PC-3 (cell line): Measurements from ENCODE around the gene RMDN3. TPM values are rescaled to one million over a fixed set of nuclear protein-coding genes. Genes with fewer than 3 reads are reported as not detected.

Experiments
- ATAC-seq: fragments of 200-7000 bp; cut with Tn5 transposase; 2 replicates; pipeline ENCODE4 v1.9.1; 2020; ENCODE audit warnings: mild to moderate bottlenecking, moderate library complexity
- BruUV-seq: library from RNA; stranded (reverse); fragments of 400-500 nt; replicated peaks from 2 replicates; lab custom pipeline; 2021; lab: Mats Ljungman, UMichigan
- CTCF ChIA-PET: fragments of 300-600 bp; sonication (Branson Sonifier 250); formaldehyde crosslinking; loops from one replicate; lab custom pipeline; 2022; ENCODE audit warnings: antibody characterized with exemption; lab: Charles Lee
- POLR2A ChIA-PET: fragments of 300-600 bp; sonication (Branson Sonifier 250); formaldehyde crosslinking; loops from one replicate; lab custom pipeline; 2022; ENCODE audit warnings: antibody characterized with exemption; ENCODE audit not compliant: unreplicated experiment; lab: Charles Lee
- DNase-seq: peaks from one replicate; pipeline ENCODE4 v3.0.0-alpha.2; 2015
- H2AFZ ChIP-seq: fragments of 300-600 bp; sonication (generic); 2 replicates; pipeline ENCODE4 v1.6.0; 2016; ENCODE audit warnings: antibody characterized with exemption, low read length
- H3F3A ChIP-seq: fragments of 300-600 bp; sonication (generic); one replicate; pipeline ENCODE4 v1.6.0; 2017; ENCODE audit warnings: antibody characterized with exemption, low read length, control low read depth, mild to moderate bottlenecking; ENCODE audit not compliant: unreplicated experiment
- H3K27ac ChIP-seq: fragments of 300-600 bp; sonication (generic); 2 replicates; pipeline ENCODE4 v1.5.1; 2016; ENCODE audit warnings: mild to moderate bottlenecking, low read length
- H3K27me3 ChIP-seq: fragments of 300-600 bp; sonication (generic); 2 replicates; pipeline ENCODE4 v1.6.1; 2016; ENCODE audit warnings: low read length, mixed read lengths
- H3K36me3 ChIP-seq: fragments of 300-600 bp; sonication (generic); 2 replicates; pipeline ENCODE4 v1.6.1; 2016; ENCODE audit warnings: low read depth, mixed run types, low read length, mixed read lengths
- H3K4me1 ChIP-seq: fragments of 300-600 bp; sonication (generic); 2 replicates; pipeline ENCODE4 v1.5.1; 2016; ENCODE audit warnings: low read length; ENCODE audit not compliant: insufficient read depth
- H3K4me2 ChIP-seq: fragments of 300-600 bp; sonication (generic); 2 replicates; pipeline ENCODE4 v1.6.0; 2016; ENCODE audit warnings: low read length
- H3K4me3 ChIP-seq: fragments of 300-600 bp; sonication (generic); 2 replicates; pipeline ENCODE4 v1.5.1; 2016; ENCODE audit warnings: mild to moderate bottlenecking, low read length, mixed read lengths
- H3K79me2 ChIP-seq: fragments of 300-600 bp; sonication (generic); 2 replicates; pipeline ENCODE4 v1.6.1; 2017; ENCODE audit warnings: low read length, mixed read lengths
- H3K9ac ChIP-seq: fragments of 300-600 bp; sonication (generic); 2 replicates; pipeline ENCODE4 v1.6.0; 2016; ENCODE audit warnings: mild to moderate bottlenecking, low read length
- H3K9me2 ChIP-seq: fragments of 300-600 bp; sonication (generic); replicated peaks from 2 replicates; pipeline ENCODE4 v1.6.1; 2016; ENCODE audit warnings: mixed run types, low read length, mixed read lengths
- H3K9me3 ChIP-seq: fragments of 300-600 bp; sonication (generic); 2 replicates; pipeline ENCODE4 v1.6.1; 2016; ENCODE audit warnings: low read length, mixed read lengths
- H4K20me1 ChIP-seq: fragments of 300-600 bp; sonication (generic); 2 replicates; pipeline ENCODE4 v1.6.1; 2016; ENCODE audit warnings: low read length, mixed read lengths
- EZH2 ChIP-seq: fragments of 300-600 bp; sonication (generic); IDR thresholded peaks from one replicate; pipeline ENCODE4 v1.6.1; 2017; ENCODE audit warnings: antibody characterized with exemption, mild to moderate bottlenecking, low read length; ENCODE audit not compliant: unreplicated experiment
- EZH2phosphoT487 ChIP-seq: fragments of 300-600 bp; sonication (generic); IDR thresholded peaks from 2 replicates; pipeline ENCODE4 v1.6.1; 2018; ENCODE audit warnings: mild to moderate bottlenecking, antibody characterized with exemption, low read length, borderline replicate concordance
- intact Hi-C: fragments of 100-400 bp; cut with micrococcal nuclease; formaldehyde crosslinking; loops from 2 replicates; pipeline ENCODE4 v1.9.0; 2023
- total RNA-seq: library from RNA; depleted of rRNA; stranded (reverse); fragments of >200 nt; gene quantifications from 2 replicates; pipeline ENCODE4 v1.2.3, GENCODE V29; 2014
- TF ChIP-seq, protein P1 (sequence below): fragments of 300-600 bp; sonication (generic); conservative IDR thresholded peaks from 2 replicates; pipeline ENCODE4 v1.5.1; 2017; ENCODE audit warnings: antibody characterized with exemption, low read depth, mild to moderate bottlenecking, low read length

The RMDN3 gene
- total RNA-seq, 1 experiment from 2014 or later = 21.4 TPM

DNA sequence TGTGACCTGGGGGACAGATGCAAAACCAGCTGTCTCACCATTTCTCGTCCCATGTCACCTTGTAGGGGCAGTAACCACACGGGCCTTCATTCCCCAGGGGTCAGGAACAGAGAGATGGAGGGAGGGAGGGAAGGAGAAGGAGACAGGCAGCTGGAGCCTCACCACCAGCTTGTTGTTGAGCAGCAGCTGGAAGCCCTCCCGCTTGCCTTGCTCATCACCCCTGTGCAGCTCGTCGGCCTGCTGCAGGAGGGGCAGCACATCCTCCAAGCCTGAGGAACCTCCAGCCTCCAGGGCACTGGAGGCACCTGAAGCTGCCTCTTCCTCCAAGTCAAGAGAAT is 10.3 kb downstream of the RMDN3 start:
- H4K20me1 ChIP-seq = no peaks in the 10 kb centered on the region
- no peak overlapping the region for H3K4me3 ChIP-seq
- H3K9me3 ChIP-seq = no peaks in the 10 kb centered on the region
- peaks cover 5% of the 10 kb centered on the region for H3K4me1 ChIP-seq
- H3K27ac ChIP-seq = no peak overlapping the region
- DNase-seq (no peak), ATAC-seq (no peak)
- ChIA-PET POLR2A (interaction anchor here (0.5 kb wide), 1 partner anchor 105 kb away, joined by 4 read pairs; no protein-coding TSS in a partner anchor), CTCF (interaction anchor here (0.7 kb wide), 1 partner anchor 114 kb away, joined by 3 read pairs; no protein-coding TSS in a partner anchor)
- BruUV-seq = no TSS peak
- H2AFZ ChIP-seq = no peak overlapping the region
- H3K9me2 ChIP-seq = no peaks in the 10 kb centered on the region
- TF ChIP-seq EZH2phosphoT487 (no peak), EZH2 (no peak)
- TF ChIP-seq, protein P1, sequence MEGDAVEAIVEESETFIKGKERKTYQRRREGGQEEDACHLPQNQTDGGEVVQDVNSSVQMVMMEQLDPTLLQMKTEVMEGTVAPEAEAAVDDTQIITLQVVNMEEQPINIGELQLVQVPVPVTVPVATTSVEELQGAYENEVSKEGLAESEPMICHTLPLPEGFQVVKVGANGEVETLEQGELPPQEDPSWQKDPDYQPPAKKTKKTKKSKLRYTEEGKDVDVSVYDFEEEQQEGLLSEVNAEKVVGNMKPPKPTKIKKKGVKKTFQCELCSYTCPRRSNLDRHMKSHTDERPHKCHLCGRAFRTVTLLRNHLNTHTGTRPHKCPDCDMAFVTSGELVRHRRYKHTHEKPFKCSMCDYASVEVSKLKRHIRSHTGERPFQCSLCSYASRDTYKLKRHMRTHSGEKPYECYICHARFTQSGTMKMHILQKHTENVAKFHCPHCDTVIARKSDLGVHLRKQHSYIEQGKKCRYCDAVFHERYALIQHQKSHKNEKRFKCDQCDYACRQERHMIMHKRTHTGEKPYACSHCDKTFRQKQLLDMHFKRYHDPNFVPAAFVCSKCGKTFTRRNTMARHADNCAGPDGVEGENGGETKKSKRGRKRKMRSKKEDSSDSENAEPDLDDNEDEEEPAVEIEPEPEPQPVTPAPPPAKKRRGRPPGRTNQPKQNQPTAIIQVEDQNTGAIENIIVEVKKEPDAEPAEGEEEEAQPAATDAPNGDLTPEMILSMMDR = no peak
- no peak overlapping the region for H3K9ac ChIP-seq
- intact Hi-C loops = no loop called here
- H3K4me2 ChIP-seq = no peak overlapping the region
- H3K36me3 ChIP-seq = peaks cover 32% of the 10 kb centered on the region; the same call in 1 of the 2 replicates
- H3K79me2 ChIP-seq = peaks cover 9% of the 10 kb centered on the region; the same call in 1 of the 2 replicates
- H3F3A ChIP-seq = peaks cover 3% of the 10 kb centered on the region
- H3K27me3 ChIP-seq = no peaks in the 10 kb centered on the region

DNA sequence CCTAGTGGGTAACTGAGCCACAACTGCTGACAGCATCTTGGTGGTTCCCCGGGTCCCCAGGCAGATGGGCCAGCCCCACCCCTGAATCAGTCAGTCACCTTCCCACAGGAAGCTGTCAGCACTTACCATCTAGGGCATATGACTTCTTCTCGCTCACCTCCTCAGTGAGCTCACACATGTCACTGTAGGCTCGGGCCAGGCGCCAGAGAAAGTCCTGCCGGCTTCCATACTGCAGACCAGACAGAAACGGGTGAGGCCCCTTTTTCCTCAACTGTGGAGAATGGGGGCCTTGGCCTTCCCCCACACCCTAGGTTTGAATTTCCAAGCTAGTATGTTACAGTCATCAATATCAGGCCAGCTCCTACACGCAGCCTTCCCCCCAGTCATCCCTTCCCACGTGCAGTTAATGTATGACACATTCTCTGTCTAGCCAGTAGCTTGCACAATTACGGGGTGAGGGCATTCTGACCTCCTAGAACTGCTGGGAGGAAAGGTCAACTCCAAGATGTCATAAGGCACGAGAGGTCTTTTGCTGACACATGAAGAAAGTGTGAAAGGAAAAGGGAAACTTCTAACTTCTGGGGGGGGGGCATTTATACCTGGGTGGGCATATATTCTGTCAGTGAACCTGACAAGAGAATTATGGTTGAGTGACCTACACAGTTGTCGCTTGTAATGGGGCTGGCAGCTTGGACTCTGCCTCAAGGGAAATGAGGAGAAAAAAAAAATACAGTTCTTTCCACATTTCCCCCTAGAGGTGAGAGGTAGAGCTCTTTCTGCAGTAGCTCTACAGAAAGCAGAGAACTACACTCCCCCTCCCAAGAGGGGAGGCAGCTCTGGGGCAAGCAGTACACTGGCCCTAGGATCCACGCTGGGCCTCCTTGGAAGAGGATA is 10.9 kb downstream of the RMDN3 start:
- Histone ChIP-seq H3K79me2 (peaks cover 9% of the 10 kb centered on the region; the same call in 1 of the 2 replicates), H4K20me1 (no peaks in the 10 kb centered on the region), H3K36me3 (peaks cover 36% of the 10 kb centered on the region; the same call in 1 of the 2 replicates), H3K27ac (no peak overlapping the region), H3K4me2 (no peak overlapping the region), H3K4me3 (no peak overlapping the region), H3F3A (peaks cover 3% of the 10 kb centered on the region), H2AFZ (no peak overlapping the region), H3K27me3 (no peaks in the 10 kb centered on the region), H3K4me1 (peaks cover 5% of the 10 kb centered on the region), H3K9ac (no peak overlapping the region), H3K9me3 (no peaks in the 10 kb centered on the region), H3K9me2 (no peaks in the 10 kb centered on the region)
- BruUV-seq = no TSS peak
- ChIA-PET POLR2A (interaction anchor here (0.5 kb wide), 1 partner anchor 105 kb away, joined by 4 read pairs; no protein-coding TSS in a partner anchor), CTCF (interaction anchor here (0.5 to 0.7 kb wide), 2 partner anchors 20 to 115 kb away, joined by 3 to 6 read pairs; no protein-coding TSS in a partner anchor)
- ATAC-seq (no peak), DNase-seq (no peak)
- no peak for TF ChIP-seq EZH2phosphoT487
- TF ChIP-seq, protein P1 = peak; percentile 24; the same call in 1 of the 2 replicates
- intact Hi-C loops = no loop called here
